HCT116 (cell line): ENCODE data around the gene ENTPD8. TPM values are rescaled to one million over a fixed set of nuclear protein-coding genes. Genes with fewer than 3 reads are reported as not detected.

Source experiments
- ATAC-seq: fragments of 200-7000 bp; cut with Tn5 transposase; 2 replicates; pipeline ENCODE4 v1.9.1; 2020; ENCODE audit warnings: mild to moderate bottlenecking, moderate library complexity
- BruUV-seq: library from RNA; stranded (reverse); fragments of 400-500 nt; replicated peaks from 2 replicates; lab custom pipeline; 2021; lab: Mats Ljungman, UMichigan
- CTCF ChIA-PET: fragments of 300-600 bp; sonication (Branson Sonifier 250); formaldehyde crosslinking; loops from one replicate; lab custom pipeline; 2021; ENCODE audit warnings: antibody characterized with exemption; lab: Charles Lee
- POLR2A ChIA-PET: fragments of 300-600, 350-600 bp; sonication (Branson Sonifier 250); formaldehyde crosslinking; loops from one replicate; lab custom pipeline; 2021; ENCODE audit warnings: antibody characterized with exemption; lab: Charles Lee
- RAD21 ChIA-PET, 2 experiments: fragments of 300-600 bp; sonication (Branson Sonifier 250); formaldehyde crosslinking; loops; one replicate each; lab custom pipeline; 2023; ENCODE audit warnings: low total read pairs in 2 of 2; ENCODE audit not compliant: uncharacterized antibody in 2 of 2, unreplicated experiment in 2 of 2, low non-redundant PET in 1 of 2; lab: Charles Lee
- DNase-seq: peaks from one replicate; pipeline ENCODE4 v3.0.0-alpha.2; 2010; ENCODE audit warnings: low read depth, low spot score
- H2AFZ ChIP-seq: fragments of 200-600 bp; shearing (Covaris generic), sonication (generic); 2 replicates; pipeline ENCODE4 v1.6.1; 2017; ENCODE audit warnings: low read depth, mixed run types, mixed read lengths, antibody characterized with exemption, low read length; ENCODE audit not compliant: poor library complexity, severe bottlenecking
- H3K27ac ChIP-seq: 2 replicates; pipeline ENCODE4 v1.5.1; 2012; ENCODE audit warnings: low read depth, low read length
- H3K27me3 ChIP-seq: fragments of 200-600 bp; sonication (generic); 2 replicates; pipeline ENCODE4 v1.6.1; 2016; ENCODE audit warnings: mixed run types, low read length, mixed read lengths; ENCODE audit not compliant: insufficient read depth
- H3K36me3 ChIP-seq, 2 experiments: fragments of 200-500 bp in 1 of 2; fragments of 200-600 bp in 1 of 2; sonication (Bioruptor generic) in 1 of 2; sonication (generic) in 1 of 2; 2 replicates each; pipeline versions ENCODE4 v1.5.1 to v1.6.1; 2014 to 2016; ENCODE audit warnings: low read length in 2 of 2, inconsistent platforms in 1 of 2, mixed read lengths in 1 of 2, mixed run types in 1 of 2; ENCODE audit not compliant: insufficient read depth in 2 of 2, control insufficient read depth in 1 of 2
- H3K4me1 ChIP-seq, 2 experiments: fragments of 200-600 bp in 1 of 2; sonication (generic) in 1 of 2; 2 replicates each; pipeline versions ENCODE4 v1.5.1 to v1.6.1; 2012 to 2017; ENCODE audit warnings: low read length in 2 of 2, inconsistent platforms in 1 of 2, mild to moderate bottlenecking in 1 of 2, mixed read lengths in 1 of 2, mixed run types in 1 of 2, moderate library complexity in 1 of 2; ENCODE audit not compliant: insufficient read depth in 2 of 2, control insufficient read depth in 1 of 2
- H3K4me2 ChIP-seq: fragments of 200-600 bp; sonication (generic); 2 replicates; pipeline ENCODE4 v1.6.1; 2017; ENCODE audit warnings: mixed run types, low read length, mixed read lengths
- H3K4me3 ChIP-seq, 2 experiments: fragments of 200-600 bp in 1 of 2; sonication (generic) in 1 of 2; replicated peaks in 1 of 2; 2 replicates each; pipeline ENCODE4 v1.5.1; 2011 to 2016; ENCODE audit warnings: low read length in 2 of 2, control low read depth in 1 of 2, low read depth in 1 of 2, mild to moderate bottlenecking in 1 of 2, mixed read lengths in 1 of 2, mixed run types in 1 of 2
- H3K79me2 ChIP-seq: fragments of 200-600 bp; sonication (generic); 2 replicates; pipeline ENCODE4 v1.6.1; 2017; ENCODE audit warnings: mild to moderate bottlenecking, mixed run types, low read length, moderate library complexity, mixed read lengths; ENCODE audit not compliant: insufficient read depth
- H3K9ac ChIP-seq: fragments of 200-600 bp; sonication (generic); 2 replicates; pipeline ENCODE4 v1.6.1; 2016; ENCODE audit warnings: low read length, mixed read lengths
- H3K9me2 ChIP-seq: fragments of 200-600 bp; sonication (generic), shearing (Covaris generic); 2 replicates; pipeline ENCODE4 v1.6.1; 2017; ENCODE audit warnings: mixed run types, mild to moderate bottlenecking, moderate library complexity; ENCODE audit not compliant: insufficient read depth
- H3K9me3 ChIP-seq, 2 experiments: fragments of 200-500 bp in 1 of 2; fragments of 200-600 bp in 1 of 2; sonication (Bioruptor generic) in 1 of 2; sonication (generic) in 1 of 2; 2 replicates each; pipeline ENCODE4 v1.6.1; 2014 to 2017; ENCODE audit warnings: low read length in 2 of 2, mixed read lengths in 2 of 2, inconsistent platforms in 1 of 2, low read depth in 1 of 2, mild to moderate bottlenecking in 1 of 2, mixed run types in 1 of 2, moderate library complexity in 1 of 2; ENCODE audit not compliant: control insufficient read depth in 1 of 2, insufficient read depth in 1 of 2
- H4K20me1 ChIP-seq: fragments of 200-600 bp; sonication (generic), shearing (Covaris generic); 2 replicates; pipeline ENCODE4 v1.6.1; 2017; ENCODE audit warnings: mixed run types, mild to moderate bottlenecking, moderate library complexity; ENCODE audit not compliant: insufficient read depth
- CBX3 ChIP-seq: IDR thresholded peaks from 2 replicates; pipeline ENCODE4 v1.6.1; 2012; ENCODE audit warnings: low read depth
- CEBPB ChIP-seq: IDR thresholded peaks from 2 replicates; pipeline ENCODE4 v1.6.1; 2012; ENCODE audit warnings: low read depth
- EGR1 ChIP-seq: IDR thresholded peaks from 2 replicates; pipeline ENCODE4 v1.6.1; 2012; ENCODE audit warnings: low read depth
- ELF1 ChIP-seq: IDR thresholded peaks from 2 replicates; pipeline ENCODE4 v1.6.1; 2012; ENCODE audit warnings: low read depth, borderline replicate concordance
- EZH2 ChIP-seq: fragments of 200-600 bp; sonication (generic); IDR thresholded peaks from 2 replicates; pipeline ENCODE4 v1.6.1; 2017; ENCODE audit warnings: antibody characterized with exemption, mixed run types
- EZH2phosphoT487 ChIP-seq: fragments of 200-600 bp; IDR thresholded peaks from 2 replicates; pipeline ENCODE4 v1.6.1; 2018; ENCODE audit warnings: antibody characterized with exemption, borderline replicate concordance
- FOSL1 ChIP-seq: IDR thresholded peaks from 2 replicates; pipeline ENCODE4 v1.6.1; 2012; ENCODE audit warnings: low read depth
- MAX ChIP-seq: IDR thresholded peaks from 2 replicates; pipeline ENCODE4 v1.6.1; 2012
- POLR2A ChIP-seq: IDR thresholded peaks from 2 replicates; pipeline ENCODE4 v1.7.0; 2011; ENCODE audit warnings: borderline replicate concordance; ENCODE audit not compliant: insufficient read depth, insufficient read length; ENCODE audit errors: extremely low read depth
- POLR2AphosphoS5 ChIP-seq: IDR thresholded peaks from 2 replicates; pipeline ENCODE4 v1.6.1; 2011; ENCODE audit warnings: mild to moderate bottlenecking, low read depth, low read length, moderate library complexity
- RAD21 ChIP-seq: IDR thresholded peaks from 2 replicates; pipeline ENCODE4 v1.6.1; 2012; ENCODE audit warnings: low read depth, mild to moderate bottlenecking
- SIN3A ChIP-seq: IDR thresholded peaks from 2 replicates; pipeline ENCODE4 v1.6.1; 2012; ENCODE audit warnings: low read depth
- SP1 ChIP-seq: IDR thresholded peaks from 2 replicates; pipeline ENCODE4 v1.6.1; 2012; ENCODE audit warnings: low read depth
- TCF7L2 ChIP-seq: IDR thresholded peaks from 2 replicates; pipeline ENCODE4 v1.7.0; 2011; ENCODE audit warnings: borderline replicate concordance, inconsistent platforms; ENCODE audit not compliant: insufficient read depth, insufficient read length; ENCODE audit errors: extremely low read depth
- ZFX ChIP-seq: fragments of 450-650 bp; IDR thresholded peaks from 2 replicates; pipeline ENCODE4 v1.6.1; 2017
- intact Hi-C: fragments of 100-400 bp; cut with micrococcal nuclease; formaldehyde crosslinking; loops from 2 replicates; pipeline ENCODE4 v1.10.0; 2022
- total RNA-seq: library from RNA; stranded (reverse); gene quantifications from one replicate; pipeline ENCODE4 v1.2.1, GENCODE V29; 2021; ENCODE audit not compliant: unreplicated experiment
- TF ChIP-seq, protein P1 (sequence below): IDR thresholded peaks from 2 replicates; pipeline ENCODE4 v1.6.1; 2012
- TF ChIP-seq, protein P2 (sequence below): IDR thresholded peaks from 2 replicates; pipeline ENCODE4 v1.6.1; 2011; ENCODE audit warnings: mild to moderate bottlenecking, low read length, moderate library complexity; ENCODE audit not compliant: insufficient replicate concordance; ENCODE audit errors: extremely low read depth
- TF ChIP-seq, protein P3 (sequence below): IDR thresholded peaks from 2 replicates; pipeline ENCODE4 v1.6.1; 2012; ENCODE audit warnings: low read depth
- TF ChIP-seq, protein P4 (sequence below), 3 experiments: fragments of 200-600 bp in 1 of 3; sonication (generic) in 1 of 3; IDR thresholded peaks in 2 of 3; conservative IDR thresholded peaks in 1 of 3; 2 replicates each; pipeline ENCODE4 v1.5.1; 2012 to 2017; ENCODE audit warnings: low read depth in 2 of 3, low read length in 2 of 3, antibody characterized with exemption in 1 of 3, borderline replicate concordance in 1 of 3, control low read depth in 1 of 3, mild to moderate bottlenecking in 1 of 3, mixed read lengths in 1 of 3, mixed run types in 1 of 3, moderate library complexity in 1 of 3; ENCODE audit not compliant: insufficient read depth in 1 of 3

Gene ENTPD8
- total RNA-seq, 1 experiment from 2014 or later, result 1.7 TPM

DNA sequence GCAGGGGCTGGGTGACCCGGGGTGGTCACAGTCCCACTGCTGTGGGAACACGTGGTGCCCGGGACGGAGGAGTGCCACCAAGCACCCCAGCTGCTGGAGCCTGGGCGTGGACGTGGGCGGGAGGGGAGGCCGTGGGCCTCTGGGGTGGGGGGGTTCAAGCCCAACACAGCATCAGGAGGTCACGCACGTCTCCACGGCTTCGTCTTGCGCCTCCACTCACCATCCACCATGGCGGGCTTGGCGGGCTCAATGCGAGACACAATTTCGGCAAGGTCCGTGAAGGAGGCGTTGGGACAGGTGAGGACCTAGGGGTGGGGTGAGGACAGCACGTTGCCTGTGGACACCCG is 20.1 kb upstream of the ENTPD8 start:
- Histone ChIP-seq H3K4me1 (peaks cover 19 to 46% of the 10 kb centered on the region in 2 experiments), H3K36me3 (peaks cover 7 to 12% of the 10 kb centered on the region in 2 experiments; a peak in 2 of 4 replicates), H3K27me3 (no peaks in the 10 kb centered on the region), H3K79me2 (peaks cover 25% of the 10 kb centered on the region), H3K4me3 (no peak overlapping the region), H3K27ac (no peak overlapping the region; the same call in 1 of the 2 replicates), H2AFZ (no peak overlapping the region), H4K20me1 (no peaks in the 10 kb centered on the region), H3K9me2 (no peaks in the 10 kb centered on the region), H3K9me3 (no peaks in the 10 kb centered on the region), H3K9ac (peak overlapping the region; percentile 4; the same call in 1 of the 2 replicates), H3K4me2 (peak overlapping the region; percentile 65)
- ChIA-PET CTCF (no interaction called here), RAD21 (no interaction called here), POLR2A (interaction anchor here (0.7 kb wide), 1 partner anchor 20 kb away, joined by 3 read pairs; the partner anchor contains the start of gene ENTPD8)
- ATAC-seq (no peak), DNase-seq (no peak)
- TF ChIP-seq ELF1 (no peak), ZFX (no peak), FOSL1 (no peak), MAX (no peak), SIN3A (no peak), EGR1 (no peak), POLR2AphosphoS5 (no peak), TCF7L2 (no peak), CBX3 (no peak), EZH2phosphoT487 (no peak), EZH2 (no peak), POLR2A (no peak), CEBPB (no peak), SP1 (no peak), RAD21 (no peak)
- TF ChIP-seq, protein P1, sequence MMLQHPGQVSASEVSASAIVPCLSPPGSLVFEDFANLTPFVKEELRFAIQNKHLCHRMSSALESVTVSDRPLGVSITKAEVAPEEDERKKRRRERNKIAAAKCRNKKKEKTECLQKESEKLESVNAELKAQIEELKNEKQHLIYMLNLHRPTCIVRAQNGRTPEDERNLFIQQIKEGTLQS, result no peak
- TF ChIP-seq, protein P2, sequence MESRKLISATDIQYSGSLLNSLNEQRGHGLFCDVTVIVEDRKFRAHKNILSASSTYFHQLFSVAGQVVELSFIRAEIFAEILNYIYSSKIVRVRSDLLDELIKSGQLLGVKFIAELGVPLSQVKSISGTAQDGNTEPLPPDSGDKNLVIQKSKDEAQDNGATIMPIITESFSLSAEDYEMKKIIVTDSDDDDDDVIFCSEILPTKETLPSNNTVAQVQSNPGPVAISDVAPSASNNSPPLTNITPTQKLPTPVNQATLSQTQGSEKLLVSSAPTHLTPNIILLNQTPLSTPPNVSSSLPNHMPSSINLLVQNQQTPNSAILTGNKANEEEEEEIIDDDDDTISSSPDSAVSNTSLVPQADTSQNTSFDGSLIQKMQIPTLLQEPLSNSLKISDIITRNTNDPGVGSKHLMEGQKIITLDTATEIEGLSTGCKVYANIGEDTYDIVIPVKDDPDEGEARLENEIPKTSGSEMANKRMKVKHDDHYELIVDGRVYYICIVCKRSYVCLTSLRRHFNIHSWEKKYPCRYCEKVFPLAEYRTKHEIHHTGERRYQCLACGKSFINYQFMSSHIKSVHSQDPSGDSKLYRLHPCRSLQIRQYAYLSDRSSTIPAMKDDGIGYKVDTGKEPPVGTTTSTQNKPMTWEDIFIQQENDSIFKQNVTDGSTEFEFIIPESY, result no peak
- TF ChIP-seq, protein P3, sequence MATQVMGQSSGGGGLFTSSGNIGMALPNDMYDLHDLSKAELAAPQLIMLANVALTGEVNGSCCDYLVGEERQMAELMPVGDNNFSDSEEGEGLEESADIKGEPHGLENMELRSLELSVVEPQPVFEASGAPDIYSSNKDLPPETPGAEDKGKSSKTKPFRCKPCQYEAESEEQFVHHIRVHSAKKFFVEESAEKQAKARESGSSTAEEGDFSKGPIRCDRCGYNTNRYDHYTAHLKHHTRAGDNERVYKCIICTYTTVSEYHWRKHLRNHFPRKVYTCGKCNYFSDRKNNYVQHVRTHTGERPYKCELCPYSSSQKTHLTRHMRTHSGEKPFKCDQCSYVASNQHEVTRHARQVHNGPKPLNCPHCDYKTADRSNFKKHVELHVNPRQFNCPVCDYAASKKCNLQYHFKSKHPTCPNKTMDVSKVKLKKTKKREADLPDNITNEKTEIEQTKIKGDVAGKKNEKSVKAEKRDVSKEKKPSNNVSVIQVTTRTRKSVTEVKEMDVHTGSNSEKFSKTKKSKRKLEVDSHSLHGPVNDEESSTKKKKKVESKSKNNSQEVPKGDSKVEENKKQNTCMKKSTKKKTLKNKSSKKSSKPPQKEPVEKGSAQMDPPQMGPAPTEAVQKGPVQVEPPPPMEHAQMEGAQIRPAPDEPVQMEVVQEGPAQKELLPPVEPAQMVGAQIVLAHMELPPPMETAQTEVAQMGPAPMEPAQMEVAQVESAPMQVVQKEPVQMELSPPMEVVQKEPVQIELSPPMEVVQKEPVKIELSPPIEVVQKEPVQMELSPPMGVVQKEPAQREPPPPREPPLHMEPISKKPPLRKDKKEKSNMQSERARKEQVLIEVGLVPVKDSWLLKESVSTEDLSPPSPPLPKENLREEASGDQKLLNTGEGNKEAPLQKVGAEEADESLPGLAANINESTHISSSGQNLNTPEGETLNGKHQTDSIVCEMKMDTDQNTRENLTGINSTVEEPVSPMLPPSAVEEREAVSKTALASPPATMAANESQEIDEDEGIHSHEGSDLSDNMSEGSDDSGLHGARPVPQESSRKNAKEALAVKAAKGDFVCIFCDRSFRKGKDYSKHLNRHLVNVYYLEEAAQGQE, result no peak
- TF ChIP-seq, protein P4, sequence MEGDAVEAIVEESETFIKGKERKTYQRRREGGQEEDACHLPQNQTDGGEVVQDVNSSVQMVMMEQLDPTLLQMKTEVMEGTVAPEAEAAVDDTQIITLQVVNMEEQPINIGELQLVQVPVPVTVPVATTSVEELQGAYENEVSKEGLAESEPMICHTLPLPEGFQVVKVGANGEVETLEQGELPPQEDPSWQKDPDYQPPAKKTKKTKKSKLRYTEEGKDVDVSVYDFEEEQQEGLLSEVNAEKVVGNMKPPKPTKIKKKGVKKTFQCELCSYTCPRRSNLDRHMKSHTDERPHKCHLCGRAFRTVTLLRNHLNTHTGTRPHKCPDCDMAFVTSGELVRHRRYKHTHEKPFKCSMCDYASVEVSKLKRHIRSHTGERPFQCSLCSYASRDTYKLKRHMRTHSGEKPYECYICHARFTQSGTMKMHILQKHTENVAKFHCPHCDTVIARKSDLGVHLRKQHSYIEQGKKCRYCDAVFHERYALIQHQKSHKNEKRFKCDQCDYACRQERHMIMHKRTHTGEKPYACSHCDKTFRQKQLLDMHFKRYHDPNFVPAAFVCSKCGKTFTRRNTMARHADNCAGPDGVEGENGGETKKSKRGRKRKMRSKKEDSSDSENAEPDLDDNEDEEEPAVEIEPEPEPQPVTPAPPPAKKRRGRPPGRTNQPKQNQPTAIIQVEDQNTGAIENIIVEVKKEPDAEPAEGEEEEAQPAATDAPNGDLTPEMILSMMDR (IDR thresholded peaks at IDR 0.05 in 2 of 3, conservative IDR thresholded peaks at IDR 0.05 in 1 of 3; ENCODE audit: borderline replicate concordance in 1 of 3, insufficient read depth in 1 of 3, low read depth in 2 of 3, low read length in 2 of 3), result no peak
- BruUV-seq, result no TSS peak
- intact Hi-C loops, result no loop called here
